ENCODE data around the gene SIAH1. TPM values are rescaled to one million over a fixed set of nuclear protein-coding genes. Genes with fewer than 3 reads are reported as not detected.

Gene SIAH1
- total and polyA plus RNA-seq, 9 of the 15 experiments (the other 6 are each of a cell fraction or from before 2014, with no cell fraction given), result 4.1 to 14.3 (median 12.5) TPM

DNA sequence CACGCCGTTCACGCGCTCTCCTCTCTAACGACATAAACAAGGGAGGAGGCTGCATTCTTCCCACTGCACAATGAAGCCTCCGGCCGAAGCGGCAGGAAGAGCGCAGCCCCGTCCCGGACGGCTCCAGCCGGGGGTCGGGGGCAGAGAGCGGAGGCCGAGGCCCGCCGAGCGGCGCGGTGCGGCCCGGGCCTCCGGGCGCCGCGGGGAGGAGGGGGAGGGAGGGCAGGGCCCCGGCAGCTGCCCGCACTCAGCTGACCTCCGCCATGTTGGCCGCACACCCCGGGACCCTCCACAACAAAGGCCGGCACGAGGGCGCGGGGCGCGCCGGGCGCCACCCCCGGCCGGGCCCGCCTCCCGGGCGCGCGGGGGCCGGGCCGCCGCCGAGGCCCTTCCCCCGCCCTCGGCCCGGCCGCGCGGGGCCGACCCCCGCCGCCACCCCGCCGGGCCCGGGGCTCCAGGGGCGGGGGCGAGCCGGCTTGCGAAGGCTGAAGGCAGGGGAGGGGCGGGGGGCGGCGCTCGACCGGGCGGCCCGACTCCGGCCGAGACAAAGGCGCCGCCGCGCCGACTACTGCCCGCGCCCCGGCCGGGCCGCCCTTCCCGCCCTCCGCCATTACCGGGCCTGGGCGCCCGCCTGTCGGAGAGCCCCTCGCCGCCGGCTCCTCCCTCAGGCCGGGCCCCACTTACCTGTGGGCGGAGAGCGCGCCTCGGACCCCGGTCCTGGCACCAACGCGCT is 527 bp downstream of the SIAH1 start (continued):
- TF ChIP-seq YY1 (IDR thresholded peaks at IDR 0.05; ENCODE audit: borderline replicate concordance in 1 of 3, control insufficient read depth in 1 of 3, extremely low read depth in 1 of 3, insufficient read depth in 3 of 3, insufficient read length in 1 of 3, insufficient replicate concordance in 2 of 3, low read depth in 1 of 3, low read length in 2 of 3), result peak; percentile 25 to 86 (median 63)
- no peak for TF ChIP-seq BCL6 (CRISPR knock-in tag; IDR thresholded peaks at IDR 0.05)
- TF ChIP-seq, protein P1, sequence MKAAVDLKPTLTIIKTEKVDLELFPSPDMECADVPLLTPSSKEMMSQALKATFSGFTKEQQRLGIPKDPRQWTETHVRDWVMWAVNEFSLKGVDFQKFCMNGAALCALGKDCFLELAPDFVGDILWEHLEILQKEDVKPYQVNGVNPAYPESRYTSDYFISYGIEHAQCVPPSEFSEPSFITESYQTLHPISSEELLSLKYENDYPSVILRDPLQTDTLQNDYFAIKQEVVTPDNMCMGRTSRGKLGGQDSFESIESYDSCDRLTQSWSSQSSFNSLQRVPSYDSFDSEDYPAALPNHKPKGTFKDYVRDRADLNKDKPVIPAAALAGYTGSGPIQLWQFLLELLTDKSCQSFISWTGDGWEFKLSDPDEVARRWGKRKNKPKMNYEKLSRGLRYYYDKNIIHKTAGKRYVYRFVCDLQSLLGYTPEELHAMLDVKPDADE (conservative IDR thresholded peaks at IDR 0.05; ENCODE audit: control insufficient read depth, low read depth, low read length), result peak; percentile 25; the same call in 1 of the 2 replicates
- TF ChIP-seq KDM2B (CRISPR knock-in tag; IDR thresholded peaks at IDR 0.05), result no peak
- TF ChIP-seq E2F3 (CRISPR knock-in tag; IDR thresholded peaks at IDR 0.05), result peak; percentile 73; the same call in 1 of the 2 replicates

DNA sequence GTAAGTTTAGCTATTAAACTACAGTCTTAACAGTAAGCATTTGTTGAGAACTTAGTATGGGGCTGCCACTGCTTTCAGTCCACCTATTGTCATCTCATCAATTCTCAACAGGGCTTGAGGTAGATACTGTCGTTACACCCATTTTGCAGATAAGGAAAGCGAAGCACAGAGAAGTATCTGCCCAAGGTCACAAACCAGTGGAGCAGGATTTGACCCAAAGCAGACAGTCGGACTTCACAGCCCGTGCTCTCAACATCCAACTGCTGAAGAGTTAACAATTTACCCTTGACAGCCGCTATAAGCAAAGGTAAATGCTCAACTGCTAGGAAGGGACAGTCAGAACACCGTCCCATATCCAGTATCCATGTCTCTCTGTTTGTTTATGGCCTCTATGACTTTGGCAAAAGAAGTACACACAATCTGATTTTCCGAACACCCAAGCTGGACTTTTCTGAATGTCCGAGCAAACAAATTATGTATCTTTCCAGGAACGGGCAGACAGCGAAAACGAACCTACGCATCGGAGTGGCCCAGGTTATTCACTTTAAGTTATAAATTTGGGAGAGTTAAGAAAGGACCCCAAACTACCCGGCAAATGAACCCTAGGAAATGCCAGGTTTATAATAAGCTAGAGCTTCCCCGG is 1.2 kb downstream of the SIAH1 start:
- H3K4me3 ChIP-seq, result peak overlapping the region; percentile 85
- peak; percentile 15; the same call in 1 of the 2 replicates for TF ChIP-seq NFIC (IDR thresholded peaks at IDR 0.05)
- no peak for TF ChIP-seq BRD4 (IDR thresholded peaks at IDR 0.05)
- TF ChIP-seq ARNT (IDR thresholded peaks at IDR 0.05), result 0 out of 4 replicates have a peak, but pooled peaks of 1 of the 2 experiments have one; percentile 19
- TF ChIP-seq MEIS2 (IDR thresholded peaks at IDR 0.05; ENCODE audit: partially characterized antibody), result peak; percentile 35
- TF ChIP-seq, protein P2, sequence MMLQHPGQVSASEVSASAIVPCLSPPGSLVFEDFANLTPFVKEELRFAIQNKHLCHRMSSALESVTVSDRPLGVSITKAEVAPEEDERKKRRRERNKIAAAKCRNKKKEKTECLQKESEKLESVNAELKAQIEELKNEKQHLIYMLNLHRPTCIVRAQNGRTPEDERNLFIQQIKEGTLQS (IDR thresholded peaks at IDR 0.05), result 0 out of 2 replicates have a peak, but pooled peaks have one; percentile 17
- TF ChIP-seq, protein P2 (CRISPR knock-in tag; conservative IDR thresholded peaks at IDR 0.05), result no peak
- TF ChIP-seq ZNF133 (CRISPR knock-in tag; IDR thresholded peaks at IDR 0.05), result no peak

More for the DNA sequence above, 1.2 kb downstream of the SIAH1 start:
- Histone ChIP-seq H3K4me1 (replicated peaks in 1 of 2; ENCODE audit: control insufficient read depth in 2 of 2, insufficient read depth in 2 of 2, low read length in 2 of 2) (peaks cover 21 to 24% of the 10 kb centered on the region in 2 experiments; a peak in 4 of 5 replicates), H2AFZ (ENCODE audit: low read depth, low read length) (peak overlapping the region; percentile 22; the same call in 1 of the 2 replicates), H3K9me3 (replicated peaks; ENCODE audit: control insufficient read depth, insufficient read depth, low read depth, low read length) (no peaks in the 10 kb centered on the region), H3K27ac (ENCODE audit: extremely low read depth, low read depth, low read length) (peak overlapping the region; percentile 85), H3K9me1 (ENCODE audit: control insufficient read depth, insufficient read depth, low read length) (no peaks in the 10 kb centered on the region), H4K20me1 (replicated peaks; ENCODE audit: control insufficient read depth, insufficient read depth, low read length) (peaks cover 41% of the 10 kb centered on the region), H3K27me3 (ENCODE audit: control insufficient read depth in 2 of 2, insufficient read depth in 2 of 2, low read length in 2 of 2) (no peaks in the 10 kb centered on the region), H3K36me3 (ENCODE audit: control insufficient read depth, insufficient read depth, low read length) (no peaks in the 10 kb centered on the region), H3K4me2 (ENCODE audit: insufficient read depth, low read length) (peak overlapping the region; percentile 95), H3K9ac (ENCODE audit: insufficient read depth in 1 of 2, low read depth in 2 of 2, low read length in 2 of 2) (peak overlapping the region; percentile 79 to 93), H3K79me2 (ENCODE audit: control insufficient read depth, insufficient read depth, low read length) (peaks cover 54% of the 10 kb centered on the region)
- WGBS (ENCODE audit: insufficient coverage, low coverage, missing lambda C conversion rate), result under 1% methylated on average over 15 of the region's 15 CpGs
- ChIA-PET CTCF (ENCODE audit: low intra/inter-chr PET ratio) (no interaction called here), POLR2A (interaction anchor here (1.1 to 2.8 kb wide), 4 partner anchors 9 to 19 kb away, joined by 5 to 25 read pairs (median 10); no protein-coding TSS in a partner anchor)
- in situ Hi-C loops (cut with MboI) (no loop called here), intact Hi-C loops (cut with micrococcal nuclease) (loop anchor here (2.0 kb wide), 1 partner anchor 17 kb away; no protein-coding TSS in a partner anchor)
- TSS peak; percentile 71 for BruUV-seq (replicated peaks)
- peak in 2 of 4 experiments; percentile 22 to 55 for DNase-seq (ENCODE audit: extremely low read depth in 1 of 4, low spot score in 3 of 4)
- peak; percentile 33 for ATAC-seq
- FAIRE-seq, result peak; percentile 23

Measured in K562 (cell line).